GM21360 (cell line): Measurements from ENCODE around the gene ZNF646.

Source experiments
- ATAC-seq: cut with Tn5 transposase; IDR thresholded peaks from one replicate; pipeline ENCODE4 v1.9.1; 2021; ENCODE audit warnings: mild to moderate bottlenecking, moderate library complexity; ENCODE audit not compliant: unreplicated experiment

ZNF646 gene

GRCh38 chr16:31064882-31065461, 9.2 kb upstream of the ZNF646 start:
- ATAC-seq, result no peak

- ATAC-seq, result no peak
Measured at GRCh38 chr16:31067342-31067741, 6.9 kb upstream of the ZNF646 start.

DNA sequence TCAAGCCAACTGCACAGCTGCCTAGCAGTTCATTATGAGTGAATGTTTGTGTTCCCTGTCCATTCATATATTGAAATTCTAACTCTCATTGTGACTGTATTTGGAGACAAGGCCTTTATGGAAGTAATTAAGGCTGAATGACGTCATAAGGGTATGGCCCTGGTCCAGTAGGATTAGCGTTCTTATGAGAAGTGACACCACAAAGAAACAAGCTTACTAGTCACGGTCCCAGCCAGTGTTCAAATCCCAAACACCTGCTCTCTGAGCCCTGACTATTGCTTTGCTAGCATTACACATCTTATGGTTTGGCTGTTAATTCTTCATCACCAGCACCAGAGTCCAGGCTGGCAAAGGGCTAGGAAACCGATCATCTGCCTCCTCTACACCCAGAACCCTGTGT, 2.4 kb upstream of the ZNF646 start:
- no peak for ATAC-seq

- ATAC-seq, result no peak
Measured at GRCh38 chr16:31072540-31073141, 1.6 kb upstream of the ZNF646 start.

DNA sequence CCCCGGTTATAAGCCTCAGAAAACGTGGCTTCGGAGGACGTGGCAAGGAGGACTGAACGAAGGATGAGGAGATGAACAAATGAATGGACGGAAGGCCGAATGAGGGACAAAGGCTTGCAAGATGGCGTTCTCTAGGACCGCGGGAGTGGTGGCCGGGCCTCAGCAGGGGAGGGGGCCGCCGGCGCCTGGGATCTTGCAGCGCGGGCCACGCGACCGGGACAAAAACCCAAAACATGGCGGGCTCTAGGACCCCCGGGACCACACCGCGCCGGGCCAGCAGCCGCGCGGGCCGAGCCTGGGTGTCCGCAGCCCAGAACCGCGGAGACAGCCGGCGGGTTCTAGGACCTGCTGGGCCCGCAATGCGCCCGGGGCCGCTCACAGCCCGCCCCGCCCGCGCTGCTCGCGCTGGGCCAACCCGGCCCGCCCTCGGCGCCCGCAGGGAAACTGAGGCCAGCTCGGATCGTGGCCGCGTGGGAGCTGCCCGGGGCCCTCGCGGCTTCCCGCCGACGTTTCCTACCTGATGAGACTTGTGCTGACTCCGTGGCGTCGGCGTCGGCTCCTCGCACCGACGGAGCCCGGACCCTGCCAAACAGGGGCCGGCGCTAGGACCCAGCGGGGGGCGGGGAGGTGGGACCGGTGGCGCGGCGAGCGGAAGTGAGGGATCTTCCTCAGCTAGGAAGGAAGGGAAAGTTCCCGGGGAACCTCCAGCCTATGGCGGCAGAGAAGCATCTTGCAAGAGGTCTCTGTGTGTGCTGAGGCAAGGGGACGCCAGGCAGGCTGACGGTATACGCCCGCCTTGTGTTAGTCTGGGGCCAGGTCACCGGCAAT, 866 bp upstream of the ZNF646 start:
- ATAC-seq, result peak; percentile 37

DNA sequence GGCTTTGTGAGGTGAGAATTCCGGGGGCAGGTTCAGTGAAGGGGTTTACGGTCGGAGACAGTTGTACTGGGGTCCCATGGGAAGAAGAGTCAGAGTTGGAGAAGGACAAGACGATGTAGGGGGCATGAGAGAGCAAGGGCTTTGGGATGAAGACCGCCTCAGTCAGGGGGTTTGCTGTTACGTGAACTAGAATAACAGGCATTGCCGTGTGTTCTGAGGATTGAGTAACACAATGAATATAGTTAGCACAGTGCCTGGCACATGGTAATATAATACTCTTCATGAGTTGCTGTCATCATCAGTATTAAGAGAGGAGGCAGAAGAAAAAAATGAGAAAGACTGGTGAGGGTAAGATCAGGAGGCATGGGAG, 577 bp downstream of the ZNF646 start:
- ATAC-seq, result no peak

DNA sequence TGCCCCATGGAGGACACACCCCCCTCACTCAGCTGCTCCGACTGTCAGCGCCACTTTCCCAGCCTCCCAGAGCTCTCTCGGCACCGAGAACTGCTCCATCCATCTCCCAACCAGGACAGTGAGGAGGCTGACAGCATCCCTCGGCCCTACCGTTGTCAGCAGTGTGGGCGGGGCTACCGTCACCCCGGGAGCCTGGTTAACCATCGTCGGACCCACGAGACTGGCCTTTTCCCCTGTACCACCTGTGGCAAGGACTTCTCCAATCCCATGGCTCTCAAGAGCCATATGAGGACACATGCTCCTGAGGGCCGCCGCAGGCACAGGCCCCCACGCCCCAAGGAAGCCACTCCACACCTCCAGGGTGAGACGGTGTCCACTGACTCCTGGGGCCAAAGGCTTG, 2.1 kb downstream of the ZNF646 start:
- no peak for ATAC-seq

DNA sequence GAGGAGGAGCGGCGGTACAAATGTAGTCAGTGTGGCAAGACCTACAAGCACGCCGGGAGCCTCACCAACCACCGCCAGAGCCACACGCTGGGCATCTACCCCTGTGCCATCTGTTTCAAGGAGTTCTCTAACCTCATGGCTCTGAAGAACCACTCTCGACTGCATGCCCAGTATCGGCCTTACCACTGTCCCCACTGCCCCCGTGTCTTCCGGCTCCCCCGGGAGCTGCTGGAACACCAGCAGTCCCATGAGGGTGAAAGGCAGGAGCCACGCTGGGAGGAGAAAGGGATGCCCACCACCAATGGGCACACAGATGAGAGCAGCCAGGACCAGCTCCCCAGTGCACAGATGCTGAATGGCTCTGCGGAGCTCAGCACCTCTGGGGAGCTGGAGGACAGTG, 2.8 kb downstream of the ZNF646 start:
- ATAC-seq, result no peak

- no peak for ATAC-seq
Measured at GRCh38 chr16:31077592-31078396, 3.6 kb downstream of the ZNF646 start.

- no peak for ATAC-seq
Measured at GRCh38 chr16:31078597-31079341, 4.5 kb downstream of the ZNF646 start.

DNA sequence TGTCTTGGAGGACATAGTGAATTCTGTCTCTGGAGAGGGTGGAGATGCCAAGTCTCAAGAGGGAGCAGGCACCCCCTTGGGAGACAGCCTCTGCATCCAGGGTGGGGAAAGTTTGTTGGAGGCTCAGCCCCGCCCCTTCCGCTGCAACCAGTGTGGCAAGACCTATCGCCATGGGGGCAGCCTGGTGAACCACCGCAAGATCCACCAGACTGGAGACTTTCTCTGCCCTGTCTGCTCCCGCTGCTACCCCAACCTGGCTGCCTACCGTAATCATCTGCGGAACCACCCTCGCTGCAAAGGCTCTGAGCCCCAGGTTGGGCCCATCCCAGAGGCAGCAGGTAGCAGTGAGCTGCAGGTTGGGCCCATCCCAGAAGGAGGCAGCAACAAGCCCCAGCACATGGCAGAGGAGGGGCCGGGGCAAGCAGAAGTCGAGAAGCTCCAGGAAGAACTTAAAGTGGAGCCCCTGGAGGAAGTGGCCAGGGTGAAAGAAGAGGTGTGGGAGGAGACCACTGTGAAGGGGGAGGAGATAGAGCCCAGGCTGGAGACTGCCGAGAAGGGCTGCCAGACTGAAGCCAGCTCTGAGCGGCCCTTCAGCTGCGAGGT, 5.2 kb downstream of the ZNF646 start:
- no peak for ATAC-seq

- no peak for ATAC-seq
Measured at GRCh38 chr16:31080035-31080629, 5.9 kb downstream of the ZNF646 start.

GRCh38 chr16:31080756-31081419, 6.7 kb downstream of the ZNF646 start:
- no peak for ATAC-seq

DNA sequence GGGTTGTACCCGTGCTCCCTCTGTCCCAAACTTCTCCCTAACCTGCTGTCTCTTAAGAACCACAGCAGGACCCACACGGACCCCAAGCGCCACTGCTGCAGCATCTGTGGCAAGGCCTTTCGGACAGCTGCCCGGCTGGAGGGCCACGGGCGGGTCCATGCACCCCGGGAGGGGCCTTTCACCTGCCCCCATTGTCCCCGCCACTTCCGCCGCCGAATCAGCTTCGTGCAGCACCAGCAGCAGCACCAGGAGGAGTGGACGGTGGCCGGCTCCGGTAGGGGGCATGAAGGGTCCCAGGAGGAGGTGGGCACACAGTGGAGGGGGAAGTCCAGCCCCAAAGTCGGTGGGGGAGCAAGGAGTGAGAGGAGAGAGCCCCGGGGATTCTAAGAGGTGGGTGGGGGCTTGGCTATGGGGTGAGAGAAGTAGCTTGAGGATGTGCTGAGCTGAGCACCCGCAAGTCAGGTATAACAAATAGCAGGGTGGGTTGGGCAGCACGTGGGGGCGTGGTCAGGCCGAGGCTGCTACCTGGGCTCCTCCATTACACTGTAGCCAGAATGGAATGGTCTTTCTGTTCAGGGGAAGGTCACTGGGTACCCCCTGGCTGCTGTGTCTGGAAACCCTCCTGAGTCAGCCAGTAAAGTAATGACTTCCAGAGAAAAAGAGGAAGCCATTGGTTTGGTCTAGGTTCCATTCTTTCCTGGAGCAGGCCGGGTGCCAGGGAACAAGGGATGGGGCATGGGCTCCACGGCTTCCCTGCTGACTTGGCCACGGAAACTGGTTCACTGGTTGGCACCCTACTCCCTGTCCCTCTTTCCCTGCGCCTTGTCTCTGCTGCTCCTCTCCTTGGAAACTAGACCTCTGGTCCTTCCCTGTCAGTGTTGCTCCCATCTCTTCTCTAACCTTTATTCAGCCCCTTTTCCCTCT, 7.5 kb downstream of the ZNF646 start:
- ATAC-seq, result no peak

DNA sequence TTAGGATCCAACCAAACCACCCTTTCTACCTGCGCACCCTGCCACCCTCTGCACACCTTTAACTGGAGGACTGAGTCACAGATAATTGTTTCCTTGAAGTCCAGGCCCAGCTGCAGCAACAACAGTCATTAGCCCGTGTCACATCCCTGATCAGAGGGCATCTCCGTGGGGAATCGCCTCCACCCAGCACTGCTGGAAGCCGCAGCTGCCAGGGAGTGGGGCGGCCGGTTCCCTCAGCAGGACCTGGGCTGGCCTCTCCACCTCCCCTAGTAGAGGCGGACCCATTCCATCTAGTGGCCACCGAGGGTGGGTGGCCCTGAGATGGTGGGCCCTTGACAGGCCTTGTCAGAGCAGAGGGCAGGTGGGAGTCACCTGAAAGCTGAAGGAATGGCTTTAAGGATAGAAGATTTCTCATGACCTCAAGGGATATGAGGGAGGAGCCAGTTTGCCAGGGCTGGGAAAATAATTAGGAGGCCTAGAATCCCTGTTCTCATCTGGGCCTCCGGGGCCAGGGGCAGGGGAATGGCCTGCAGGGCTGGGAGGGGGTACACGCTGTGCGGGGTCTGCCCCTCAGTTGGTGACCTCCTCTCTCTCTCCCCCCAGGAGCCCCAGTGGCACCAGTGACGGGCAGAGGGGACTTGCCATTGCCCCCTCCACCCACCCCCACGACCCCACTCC, 8.3 kb downstream of the ZNF646 start:
- ATAC-seq, result no peak

DNA sequence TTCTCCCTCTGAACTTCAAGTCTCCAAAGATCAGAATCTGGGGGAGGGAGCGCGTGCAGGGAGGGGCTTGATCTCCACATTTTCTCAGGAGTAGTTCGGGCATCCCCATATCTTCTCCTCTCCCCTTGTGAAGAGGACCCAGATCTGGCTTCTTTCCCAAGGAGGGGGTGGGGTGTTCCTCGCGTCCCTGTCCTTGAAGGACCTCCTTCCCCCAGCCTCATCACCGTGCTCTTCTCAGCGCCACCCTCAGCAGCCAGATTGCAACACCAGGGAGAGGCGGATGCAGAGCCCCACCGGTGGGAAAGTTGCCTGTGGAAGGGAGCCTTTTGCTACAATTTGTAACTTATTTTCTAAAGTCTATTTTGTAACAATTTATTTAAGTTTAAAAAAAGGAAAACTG, 8.9 kb downstream of the ZNF646 start:
- ATAC-seq, result no peak

DNA sequence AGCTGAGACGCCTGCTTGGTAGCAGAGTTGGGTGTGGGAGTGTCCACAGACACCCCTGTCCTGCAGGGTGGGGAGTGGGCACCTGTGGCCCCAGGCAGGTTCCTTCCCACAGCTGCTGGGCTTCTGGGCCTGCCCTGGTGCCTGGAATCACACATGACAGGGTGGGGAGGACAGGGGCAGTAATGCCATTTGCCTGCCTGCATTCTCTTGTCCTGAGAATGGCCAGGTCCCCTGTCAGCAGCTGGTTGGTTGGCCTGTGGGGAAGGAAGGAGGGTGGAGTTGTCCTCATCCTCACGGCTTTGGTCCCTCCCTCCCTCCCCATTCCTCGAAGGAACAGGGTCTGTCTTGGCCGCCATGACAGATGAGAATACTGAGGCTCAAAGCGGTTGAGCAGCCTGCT, 9.3 kb downstream of the ZNF646 start:
- no peak for ATAC-seq

DNA sequence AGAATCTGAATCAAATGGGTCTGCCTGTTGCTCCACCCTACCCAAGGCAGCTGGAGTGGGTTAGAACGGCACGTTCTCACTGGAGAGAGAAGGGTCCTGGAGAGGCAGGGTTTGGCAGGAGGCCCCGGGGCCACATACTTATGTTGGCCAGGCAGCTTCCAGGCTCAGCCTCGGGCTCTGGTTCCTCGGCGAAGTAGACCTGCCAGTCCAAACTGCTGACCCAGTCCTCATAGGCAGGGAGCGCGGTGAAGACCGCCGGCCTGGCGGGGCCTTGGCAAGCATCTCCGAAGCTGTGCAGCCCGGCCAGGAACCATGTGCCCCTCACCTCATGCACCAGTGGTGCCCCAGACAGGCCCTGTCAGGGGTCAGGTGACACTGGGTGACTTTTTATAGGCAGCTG, 9.8 kb downstream of the ZNF646 start:
- no peak for ATAC-seq
